ENCODE data around the gene HDAC8.
"Not testable (repeated sequence)": the region's sequence is repeated elsewhere in the genome, so short reads cannot be mapped to it uniquely, and the experiment has no call there.

DNA sequence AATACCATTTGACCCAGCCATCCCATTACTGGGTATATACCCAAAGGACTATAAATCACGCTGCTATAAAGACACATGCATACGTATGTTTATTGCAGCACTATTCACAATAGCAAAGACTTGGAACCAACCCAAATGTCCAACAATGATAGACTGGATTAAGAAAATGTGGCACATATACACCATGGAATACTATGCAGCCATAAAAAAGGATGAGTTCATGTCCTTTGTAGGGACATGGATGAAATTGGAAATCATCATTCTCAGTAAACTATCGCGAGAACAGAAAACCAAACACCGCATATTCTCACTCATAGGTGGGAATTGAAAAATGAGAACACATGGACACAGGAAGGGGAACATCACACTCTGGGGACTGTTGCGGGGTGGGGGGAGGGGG, 82.4 kb downstream of the HDAC8 start:
- TF ChIP-seq ZFX (IDR thresholded peaks at IDR 0.05) = not testable (repeated sequence)
- TF ChIP-seq, protein P1, sequence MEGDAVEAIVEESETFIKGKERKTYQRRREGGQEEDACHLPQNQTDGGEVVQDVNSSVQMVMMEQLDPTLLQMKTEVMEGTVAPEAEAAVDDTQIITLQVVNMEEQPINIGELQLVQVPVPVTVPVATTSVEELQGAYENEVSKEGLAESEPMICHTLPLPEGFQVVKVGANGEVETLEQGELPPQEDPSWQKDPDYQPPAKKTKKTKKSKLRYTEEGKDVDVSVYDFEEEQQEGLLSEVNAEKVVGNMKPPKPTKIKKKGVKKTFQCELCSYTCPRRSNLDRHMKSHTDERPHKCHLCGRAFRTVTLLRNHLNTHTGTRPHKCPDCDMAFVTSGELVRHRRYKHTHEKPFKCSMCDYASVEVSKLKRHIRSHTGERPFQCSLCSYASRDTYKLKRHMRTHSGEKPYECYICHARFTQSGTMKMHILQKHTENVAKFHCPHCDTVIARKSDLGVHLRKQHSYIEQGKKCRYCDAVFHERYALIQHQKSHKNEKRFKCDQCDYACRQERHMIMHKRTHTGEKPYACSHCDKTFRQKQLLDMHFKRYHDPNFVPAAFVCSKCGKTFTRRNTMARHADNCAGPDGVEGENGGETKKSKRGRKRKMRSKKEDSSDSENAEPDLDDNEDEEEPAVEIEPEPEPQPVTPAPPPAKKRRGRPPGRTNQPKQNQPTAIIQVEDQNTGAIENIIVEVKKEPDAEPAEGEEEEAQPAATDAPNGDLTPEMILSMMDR (conservative IDR thresholded peaks at IDR 0.05) = not testable (repeated sequence)

Measured in C4-2B (cell line).